Neural cell (in vitro differentiated cells): ENCODE data around the gene PDE11A.

Experiments
- EP300 ChIP-seq: fragments of 450-650 bp; conservative IDR thresholded peaks from 2 replicates; pipeline ENCODE4 v1.6.1; 2014; ENCODE audit warnings: antibody characterized with exemption, mild to moderate bottlenecking, moderate library complexity; ENCODE audit not compliant: poor library complexity, severe bottlenecking
- EZH2 ChIP-seq: fragments of 200-600, 300-800 bp; shearing (Covaris generic), sonication (generic); IDR thresholded peaks from 2 replicates; pipeline ENCODE4 v1.6.1; 2014; ENCODE audit warnings: antibody characterized with exemption, low read length, borderline replicate concordance, mild to moderate bottlenecking; ENCODE audit not compliant: insufficient read depth, poor library complexity, severe bottlenecking
- SMC3 ChIP-seq: fragments of 450-650 bp; conservative IDR thresholded peaks from 2 replicates; pipeline ENCODE4 v1.6.1; 2014; ENCODE audit warnings: antibody characterized with exemption, mild to moderate bottlenecking, moderate library complexity; ENCODE audit not compliant: poor library complexity
- TAF1 ChIP-seq: IDR thresholded peaks from 2 replicates; pipeline ENCODE4 v1.6.1; 2012; ENCODE audit warnings: low read depth
- TF ChIP-seq, protein P1 (sequence below): fragments of 450-650 bp; IDR thresholded peaks from 2 replicates; pipeline ENCODE4 v1.5.1; 2014; ENCODE audit warnings: antibody characterized with exemption, mild to moderate bottlenecking, moderate library complexity; ENCODE audit not compliant: poor library complexity, severe bottlenecking

DNA sequence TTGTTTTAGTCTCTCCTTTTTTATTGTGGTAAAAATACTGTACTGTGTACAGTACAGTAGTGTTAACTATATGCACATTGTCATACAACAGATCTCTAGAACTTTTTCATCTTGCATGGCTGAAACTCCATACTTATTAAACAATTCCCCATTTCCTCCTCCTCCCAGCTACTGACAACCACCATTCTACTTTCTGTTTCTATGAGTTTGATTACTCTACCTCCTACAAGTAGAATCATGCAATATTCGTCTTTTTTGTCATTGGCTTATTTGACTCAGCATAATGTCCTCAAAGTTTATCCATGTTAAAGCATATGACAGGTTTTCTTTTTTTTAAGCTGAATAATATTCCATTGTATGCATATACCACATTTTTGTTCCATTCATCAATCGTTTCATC is 341.8 kb downstream of the PDE11A start:
- TF ChIP-seq, protein P1, sequence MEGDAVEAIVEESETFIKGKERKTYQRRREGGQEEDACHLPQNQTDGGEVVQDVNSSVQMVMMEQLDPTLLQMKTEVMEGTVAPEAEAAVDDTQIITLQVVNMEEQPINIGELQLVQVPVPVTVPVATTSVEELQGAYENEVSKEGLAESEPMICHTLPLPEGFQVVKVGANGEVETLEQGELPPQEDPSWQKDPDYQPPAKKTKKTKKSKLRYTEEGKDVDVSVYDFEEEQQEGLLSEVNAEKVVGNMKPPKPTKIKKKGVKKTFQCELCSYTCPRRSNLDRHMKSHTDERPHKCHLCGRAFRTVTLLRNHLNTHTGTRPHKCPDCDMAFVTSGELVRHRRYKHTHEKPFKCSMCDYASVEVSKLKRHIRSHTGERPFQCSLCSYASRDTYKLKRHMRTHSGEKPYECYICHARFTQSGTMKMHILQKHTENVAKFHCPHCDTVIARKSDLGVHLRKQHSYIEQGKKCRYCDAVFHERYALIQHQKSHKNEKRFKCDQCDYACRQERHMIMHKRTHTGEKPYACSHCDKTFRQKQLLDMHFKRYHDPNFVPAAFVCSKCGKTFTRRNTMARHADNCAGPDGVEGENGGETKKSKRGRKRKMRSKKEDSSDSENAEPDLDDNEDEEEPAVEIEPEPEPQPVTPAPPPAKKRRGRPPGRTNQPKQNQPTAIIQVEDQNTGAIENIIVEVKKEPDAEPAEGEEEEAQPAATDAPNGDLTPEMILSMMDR: no peak
- no peak for TF ChIP-seq TAF1
- TF ChIP-seq EZH2: no peak
- TF ChIP-seq EP300: no peak
- TF ChIP-seq SMC3: no peak
